ENCODE data around the gene FGFR2.

FGFR2 gene

DNA sequence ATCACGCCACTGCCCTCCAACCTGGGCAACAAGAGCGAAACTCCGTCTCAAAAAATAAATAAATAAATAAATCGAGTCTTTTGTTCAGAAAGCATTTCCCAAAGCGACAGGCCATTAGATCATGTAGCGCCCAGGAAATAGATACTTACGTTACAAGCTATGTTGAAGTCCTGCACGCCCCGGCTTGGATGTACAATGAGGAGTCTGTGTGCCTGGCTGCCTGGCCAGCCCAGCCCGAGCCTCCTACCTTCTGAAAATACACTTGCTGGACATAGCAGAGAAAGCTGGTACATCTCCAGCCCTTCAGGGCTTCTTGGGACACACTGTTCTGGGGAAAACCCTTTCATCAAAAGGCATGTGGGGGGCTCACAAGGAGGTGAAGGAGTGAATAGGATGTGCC is 22.1 kb downstream of the FGFR2 start:
- DNase-seq (ENCODE audit: low read depth, low spot score) = no peak
- TF ChIP-seq, protein P1, sequence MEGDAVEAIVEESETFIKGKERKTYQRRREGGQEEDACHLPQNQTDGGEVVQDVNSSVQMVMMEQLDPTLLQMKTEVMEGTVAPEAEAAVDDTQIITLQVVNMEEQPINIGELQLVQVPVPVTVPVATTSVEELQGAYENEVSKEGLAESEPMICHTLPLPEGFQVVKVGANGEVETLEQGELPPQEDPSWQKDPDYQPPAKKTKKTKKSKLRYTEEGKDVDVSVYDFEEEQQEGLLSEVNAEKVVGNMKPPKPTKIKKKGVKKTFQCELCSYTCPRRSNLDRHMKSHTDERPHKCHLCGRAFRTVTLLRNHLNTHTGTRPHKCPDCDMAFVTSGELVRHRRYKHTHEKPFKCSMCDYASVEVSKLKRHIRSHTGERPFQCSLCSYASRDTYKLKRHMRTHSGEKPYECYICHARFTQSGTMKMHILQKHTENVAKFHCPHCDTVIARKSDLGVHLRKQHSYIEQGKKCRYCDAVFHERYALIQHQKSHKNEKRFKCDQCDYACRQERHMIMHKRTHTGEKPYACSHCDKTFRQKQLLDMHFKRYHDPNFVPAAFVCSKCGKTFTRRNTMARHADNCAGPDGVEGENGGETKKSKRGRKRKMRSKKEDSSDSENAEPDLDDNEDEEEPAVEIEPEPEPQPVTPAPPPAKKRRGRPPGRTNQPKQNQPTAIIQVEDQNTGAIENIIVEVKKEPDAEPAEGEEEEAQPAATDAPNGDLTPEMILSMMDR (IDR thresholded peaks at IDR 0.05; ENCODE audit: low read depth, low read length) = no peak
- in situ Hi-C loops (cut with HindIII; ENCODE audit: low sequenced_read_pairs) = no loop called here
- no peak overlapping the region for H3K4me3 ChIP-seq (ENCODE audit: low read depth, low read length)

DNA sequence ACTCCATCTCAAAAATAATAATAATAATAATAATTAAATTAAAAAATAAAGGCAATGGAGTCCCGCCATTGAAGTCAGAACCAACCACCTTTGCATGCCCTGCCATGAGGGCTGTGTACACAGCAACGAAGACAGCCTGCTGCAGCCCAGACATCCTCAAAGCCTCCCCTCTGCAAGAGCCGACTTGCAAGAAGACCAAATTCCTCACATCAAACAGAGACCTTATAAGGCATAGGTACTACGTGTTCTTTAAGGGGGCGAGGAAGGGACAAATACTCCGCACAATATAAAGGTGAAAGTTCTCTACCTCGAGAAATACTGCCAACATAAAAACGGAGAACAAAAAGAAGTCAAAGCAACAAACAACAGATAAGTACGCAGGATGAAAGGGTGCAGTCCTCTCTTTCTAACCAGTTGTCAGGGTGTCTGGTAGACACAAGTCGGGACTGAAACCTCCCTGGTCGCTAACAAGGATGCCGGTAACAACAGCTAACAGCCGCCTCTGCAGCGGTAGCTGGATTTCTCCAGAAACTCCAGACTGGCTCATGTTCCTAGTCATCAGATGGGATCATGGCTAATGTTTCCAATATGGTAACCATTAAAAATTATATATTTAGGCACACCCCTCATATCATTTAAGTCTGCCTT is 23.6 kb downstream of the FGFR2 start:
- no peak for DNase-seq (ENCODE audit: low read depth, low spot score)
- H3K4me3 ChIP-seq (ENCODE audit: low read depth, low read length) = no peak overlapping the region
- in situ Hi-C loops (cut with HindIII; ENCODE audit: low sequenced_read_pairs) = no loop called here
- TF ChIP-seq, protein P1 (IDR thresholded peaks at IDR 0.05; ENCODE audit: low read depth, low read length) = no peak

DNA sequence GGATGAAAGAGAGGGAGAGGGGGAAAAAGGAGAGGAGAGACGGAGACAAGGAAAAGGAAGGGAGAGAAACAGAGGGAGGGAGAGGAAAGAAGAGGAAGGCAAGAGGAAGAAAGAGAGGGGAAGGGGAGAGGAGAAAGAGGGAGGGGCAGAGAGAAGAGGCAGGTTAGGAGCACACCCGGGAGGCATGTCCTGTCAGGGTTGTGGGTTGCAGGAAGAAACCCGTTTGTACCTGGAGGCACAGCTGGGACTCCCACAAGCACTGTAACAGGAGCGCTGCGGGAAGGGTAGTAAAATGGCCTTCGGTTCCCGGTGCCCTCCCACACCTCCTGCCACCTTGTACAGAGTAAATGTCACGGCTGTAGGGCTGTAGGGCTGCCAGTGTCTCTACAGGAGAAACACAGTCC is 24.7 kb downstream of the FGFR2 start:
- TF ChIP-seq, protein P1 (IDR thresholded peaks at IDR 0.05; ENCODE audit: low read depth, low read length) = no peak
- in situ Hi-C loops (cut with HindIII; ENCODE audit: low sequenced_read_pairs) = no loop called here

DNA sequence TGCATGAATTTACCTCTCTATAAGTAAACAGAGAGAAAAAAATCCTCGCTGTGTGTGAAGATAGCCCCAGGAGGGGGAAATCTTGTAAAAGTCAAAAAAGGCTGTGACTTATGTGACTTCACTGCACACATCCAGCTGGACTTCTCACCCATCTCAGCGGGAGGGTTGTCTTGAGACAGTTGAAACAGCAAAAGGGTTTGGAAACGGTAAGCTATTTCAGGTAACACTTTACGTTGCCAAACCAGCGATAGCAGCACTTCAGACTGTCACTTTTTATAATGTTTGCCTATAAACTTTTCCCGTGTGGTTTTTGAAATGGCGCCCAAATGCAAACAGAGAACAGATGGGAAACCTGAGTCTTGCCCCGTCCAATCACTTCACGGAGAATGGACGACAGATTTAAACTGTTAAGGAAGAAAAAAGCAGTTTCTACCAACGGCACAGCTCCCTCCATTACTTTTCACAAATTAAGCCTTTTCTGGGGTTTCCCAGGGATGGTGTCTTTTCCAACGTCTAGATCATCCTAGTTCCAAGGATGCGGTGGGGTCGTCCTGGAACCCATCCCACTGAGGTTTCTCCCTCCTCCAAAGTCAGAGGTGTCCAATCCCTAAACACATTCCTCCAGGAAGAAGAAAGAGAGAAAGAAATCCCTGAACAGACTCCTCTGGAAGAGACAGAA is 25.2 kb downstream of the FGFR2 start:
- in situ Hi-C loops (cut with HindIII; ENCODE audit: low sequenced_read_pairs) = no loop called here
- DNase-seq (ENCODE audit: low read depth, low spot score) = no peak
- H3K4me3 ChIP-seq (ENCODE audit: low read depth, low read length) = no peak overlapping the region
- TF ChIP-seq, protein P1 (IDR thresholded peaks at IDR 0.05; ENCODE audit: low read depth, low read length) = no peak

More for the DNA sequence above, 24.7 kb downstream of the FGFR2 start:
- no peak overlapping the region for H3K4me3 ChIP-seq (ENCODE audit: low read depth, low read length)
- DNase-seq (ENCODE audit: low read depth, low spot score) = no peak

DNA sequence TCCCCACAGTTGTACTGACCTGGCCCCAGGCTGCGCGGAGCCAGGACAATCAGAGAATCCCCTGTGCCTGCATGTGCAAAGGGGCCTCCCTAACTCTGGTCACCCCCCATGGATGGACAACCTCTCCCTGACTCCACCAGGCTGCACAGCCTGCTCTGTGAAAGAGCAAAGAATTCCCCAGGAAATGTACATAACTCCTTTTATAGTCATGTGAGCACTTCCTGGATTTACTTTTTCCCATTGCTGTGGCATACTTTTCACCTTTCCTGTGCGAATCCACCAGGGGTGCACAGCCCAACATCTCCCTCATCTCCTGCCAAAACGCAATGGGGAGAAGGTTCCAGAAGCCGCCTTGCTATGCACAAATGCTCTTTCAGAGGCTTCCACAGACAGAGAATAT is 27.9 kb downstream of the FGFR2 start:
- TF ChIP-seq, protein P1 (IDR thresholded peaks at IDR 0.05; ENCODE audit: low read depth, low read length) = no peak
- no peak for DNase-seq (ENCODE audit: low read depth, low spot score)
- in situ Hi-C loops (cut with HindIII; ENCODE audit: low sequenced_read_pairs) = no loop called here
- H3K4me3 ChIP-seq (ENCODE audit: low read depth, low read length) = no peak overlapping the region

DNA sequence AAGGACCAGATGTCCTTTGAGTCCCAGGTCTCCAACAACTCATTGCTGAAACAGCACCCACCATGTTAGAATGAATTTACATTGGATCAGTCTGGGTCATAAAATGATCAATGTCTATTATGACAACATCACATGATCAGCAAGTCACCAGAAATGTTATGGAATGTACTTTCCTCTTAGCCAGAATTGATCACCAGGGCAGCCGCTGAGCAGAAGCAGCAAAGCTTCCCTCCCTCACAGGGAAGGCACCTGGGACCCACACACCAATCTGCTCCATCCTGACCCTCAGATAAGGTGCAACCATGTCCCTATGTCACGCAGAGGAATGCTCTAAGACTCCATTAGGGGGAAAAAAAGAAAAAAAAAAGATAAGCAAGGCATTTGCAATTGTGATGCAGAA is 30.0 kb downstream of the FGFR2 start:
- TF ChIP-seq, protein P1 (IDR thresholded peaks at IDR 0.05; ENCODE audit: low read depth, low read length) = no peak
- in situ Hi-C loops (cut with HindIII; ENCODE audit: low sequenced_read_pairs) = no loop called here
- DNase-seq (ENCODE audit: low read depth, low spot score) = no peak

More for the DNA sequence above, 30.0 kb downstream of the FGFR2 start:
- H3K4me3 ChIP-seq (ENCODE audit: low read depth, low read length) = no peak overlapping the region
